Mesenteric fat pad (tissue), 1 donor: Measurements from ENCODE around the gene MYH8. TPM values are rescaled to one million over a fixed set of nuclear protein-coding genes. Genes with fewer than 3 reads are reported as not detected.

Experiments used
- DNase-seq: peaks from one replicate; pipeline ENCODE4 v3.0.0-alpha.2; 2020; ENCODE audit warnings: low spot score
- long read RNA-seq: library from polyadenylated mRNA; unstranded; transcript quantifications from one replicate; pipeline ENCODE4 v2.0.0, GENCODE V29; 2020
- total RNA-seq: library from RNA; stranded (reverse); fragmentation: NEBNext Ultra II Directional; extraction: Animal tissue kit (Norgen Biotek cat#: 25700); gene quantifications from one replicate; pipeline ENCODE4 v1.2.1, GENCODE V29; 2021
- donor health status: DM: yes; HTN: yes; CAD: no.

Gene MYH8
- total RNA-seq: not detected
- long read RNA-seq: 0 reads

DNA sequence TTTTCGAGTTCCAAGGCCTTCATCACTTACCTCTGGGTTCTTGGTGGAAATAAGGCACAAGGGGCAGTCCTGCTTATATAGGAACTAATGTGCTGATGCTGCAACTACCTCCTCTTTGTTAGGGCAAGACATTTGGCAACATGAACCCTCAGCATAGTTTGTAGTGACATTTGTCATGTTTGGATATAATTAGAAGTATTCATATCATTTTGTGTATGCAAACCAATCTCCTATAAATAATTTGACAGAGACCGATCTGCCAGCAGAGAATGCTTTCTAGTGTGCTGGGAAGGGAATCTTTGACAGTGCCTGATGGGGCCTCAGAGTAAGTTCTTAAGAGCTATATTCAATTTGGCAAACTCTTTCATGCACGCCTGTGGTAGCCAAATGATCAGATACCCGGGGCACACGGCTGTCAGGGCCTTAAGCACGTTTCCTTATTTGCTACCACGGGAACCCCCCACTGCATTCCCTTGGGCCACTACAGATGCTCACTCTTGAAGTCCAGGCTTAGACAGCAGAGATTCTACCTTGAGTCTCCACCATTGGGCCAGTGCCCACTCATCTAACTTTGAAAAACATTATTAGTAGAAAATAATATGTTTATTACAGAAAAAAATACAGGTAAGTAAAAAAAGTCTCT lies at the start of gene MYH8:
MYH8 (minus strand) TSS at position 51 of the 643 bp plus-strand sequence. CDS start 1,723 bp downstream, outside the sequence.
- DNase-seq: no peak

DNA sequence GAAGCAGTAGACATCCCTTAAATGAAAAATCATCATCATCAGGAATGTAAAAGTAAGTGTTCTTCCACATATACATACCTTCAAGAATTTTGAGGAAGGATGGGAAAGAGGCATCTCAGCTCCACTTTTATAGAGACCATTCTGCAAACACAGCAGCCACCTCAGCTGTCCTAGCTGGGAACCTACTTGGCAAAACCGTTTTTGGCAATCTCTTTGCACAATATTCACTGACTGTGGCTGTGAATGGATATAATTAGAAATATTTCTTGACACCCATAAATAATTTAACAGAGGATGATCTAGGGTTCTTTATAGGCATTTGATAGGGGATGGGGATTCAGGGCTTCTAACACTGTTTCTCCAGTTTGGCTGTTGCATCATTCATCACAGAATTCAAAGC lies 47.7 kb upstream of the MYH8 start, which contains the start of gene MYH4:
MYH4 (minus strand) TSS at position 101 of the 400 bp plus-strand sequence. CDS start 2,814 bp downstream, outside the sequence.
- DNase-seq: no peak

DNA sequence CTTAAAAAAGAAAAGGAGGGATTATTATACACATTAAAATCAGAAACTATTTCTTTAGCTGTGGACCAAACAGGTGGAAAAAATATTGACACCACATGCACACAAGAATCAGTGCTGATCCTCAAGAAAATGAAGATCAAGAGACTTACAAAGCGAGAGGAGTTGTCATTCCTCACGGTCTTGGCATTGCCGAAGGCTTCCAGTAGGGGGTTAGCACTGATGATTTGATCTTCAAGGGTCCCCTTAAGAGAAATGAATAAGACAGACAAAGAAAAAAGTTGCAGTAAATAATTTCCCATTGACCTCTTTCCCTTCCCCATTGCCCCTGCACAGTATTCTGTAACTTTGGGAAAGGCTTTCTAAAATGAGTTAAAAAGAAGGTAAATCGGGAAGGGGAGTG lies 41.7 kb upstream of the MYH8 start:
- no peak for DNase-seq

DNA sequence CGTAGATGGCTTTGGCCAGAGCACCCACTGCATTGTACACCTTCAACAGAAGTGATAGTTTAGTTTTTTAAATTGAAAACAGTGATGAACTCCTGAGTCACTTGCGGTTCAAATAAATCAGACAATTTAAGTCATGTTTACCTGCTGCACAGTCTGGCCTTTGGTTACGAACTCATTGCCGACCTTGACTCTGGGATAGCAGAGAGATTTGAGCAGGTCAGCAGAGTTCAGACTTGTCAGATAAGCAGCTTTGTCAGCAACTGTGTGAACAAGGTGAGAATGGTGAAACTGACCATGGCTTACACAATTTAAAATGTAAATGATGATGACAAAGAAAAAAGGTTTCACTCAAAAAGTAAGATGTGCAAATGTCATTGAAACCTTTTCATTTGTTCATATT lies 38.3 kb upstream of the MYH8 start:
- DNase-seq: no peak

DNA sequence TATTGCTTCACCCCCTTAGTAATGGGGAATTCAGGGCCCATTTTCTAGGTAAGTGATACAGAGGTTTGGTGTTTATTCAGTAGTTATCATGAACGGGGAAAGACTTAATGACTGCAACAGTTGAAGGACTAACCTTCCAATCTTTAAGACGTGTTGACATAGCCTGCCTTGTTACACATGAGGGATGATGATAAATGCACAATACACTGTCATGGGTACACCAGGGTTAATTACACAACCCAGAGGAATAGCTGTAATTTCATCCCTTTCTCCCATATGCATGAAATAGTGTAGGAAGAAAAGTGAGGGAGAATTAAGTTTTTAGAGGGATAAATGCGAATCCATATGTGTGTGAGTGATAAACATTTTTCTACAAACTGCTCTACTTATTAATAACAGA lies 37.0 kb upstream of the MYH8 start:
- DNase-seq: no peak

DNA sequence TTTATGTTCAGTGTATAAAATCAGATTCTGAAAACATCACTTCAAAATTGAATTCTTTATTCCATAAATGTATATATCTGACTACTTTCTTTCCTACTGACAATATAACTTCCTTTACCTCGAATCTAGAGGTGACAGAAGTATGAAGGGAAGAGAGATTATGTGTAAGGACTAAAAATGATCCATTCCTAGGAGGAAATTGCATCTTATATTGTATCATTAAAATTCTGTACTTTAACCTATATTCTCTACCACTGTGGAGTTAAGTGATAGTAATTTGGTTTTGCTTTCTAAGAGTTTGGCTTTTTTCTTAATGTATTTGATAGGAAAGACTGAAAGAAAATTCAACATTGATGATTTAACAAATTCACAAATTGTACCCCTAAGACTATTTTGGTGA lies 36.2 kb upstream of the MYH8 start:
- no peak for DNase-seq

DNA sequence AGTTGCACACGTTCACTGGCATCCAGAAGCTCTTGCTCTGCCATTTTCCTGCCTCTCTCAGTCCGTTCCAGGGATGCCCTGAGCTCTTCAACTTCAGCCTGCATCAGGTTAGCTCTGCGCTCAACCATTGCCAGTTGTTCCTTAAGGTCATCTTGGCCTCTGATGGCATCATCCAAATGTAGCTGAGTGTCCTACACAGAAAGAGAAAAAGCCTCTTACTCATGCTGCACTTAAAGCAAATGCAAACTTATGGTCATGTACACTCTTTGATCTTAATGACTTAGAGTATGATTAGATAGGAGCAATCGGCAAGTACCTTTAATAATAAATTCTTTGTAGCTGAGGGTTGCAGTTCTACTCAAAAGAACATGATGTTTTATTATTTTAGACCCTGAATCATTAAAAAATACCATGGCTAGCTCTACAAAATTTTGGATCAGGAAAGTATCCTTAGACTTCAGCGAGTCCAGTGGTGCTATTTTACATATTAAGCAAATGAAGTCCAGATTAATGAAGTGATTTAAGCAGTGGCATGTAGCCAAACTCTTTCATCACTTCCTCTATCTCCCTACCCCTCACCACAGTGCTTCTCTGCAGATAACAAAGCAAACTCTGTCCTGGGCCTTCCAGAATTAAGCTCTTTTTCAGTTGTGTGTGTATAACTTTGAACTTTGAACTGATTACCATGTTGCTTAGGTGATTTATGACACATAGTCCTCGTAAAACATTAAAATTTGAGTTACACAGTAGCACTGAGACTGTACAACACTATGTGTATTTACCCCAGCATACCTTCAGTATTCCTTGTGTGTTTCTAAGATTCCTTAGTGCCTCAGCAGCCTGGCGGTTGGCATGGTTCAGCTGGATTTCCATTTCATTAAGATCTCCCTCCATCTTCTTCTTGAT lies 25.5 kb upstream of the MYH8 start:
- no peak for DNase-seq

DNA sequence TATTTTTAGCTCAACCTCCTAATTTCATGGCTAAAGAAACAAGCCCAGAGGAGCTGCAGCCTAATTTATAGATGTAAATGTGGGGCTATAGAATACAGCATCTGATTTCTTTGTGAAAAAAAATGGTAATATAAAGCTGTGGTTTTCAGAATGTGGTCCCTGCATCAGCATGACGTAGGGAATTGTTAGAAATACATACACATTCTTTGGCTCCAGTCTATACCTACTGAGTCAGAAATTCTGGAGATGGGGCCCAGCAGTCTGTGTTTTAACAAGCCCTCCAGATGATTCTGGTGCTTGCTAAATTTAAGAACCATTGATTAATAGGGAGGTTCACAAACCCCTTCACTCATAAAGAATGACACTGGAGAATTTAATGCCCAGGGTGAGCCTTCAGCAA lies 18.1 kb upstream of the MYH8 start:
- no peak for DNase-seq

DNA sequence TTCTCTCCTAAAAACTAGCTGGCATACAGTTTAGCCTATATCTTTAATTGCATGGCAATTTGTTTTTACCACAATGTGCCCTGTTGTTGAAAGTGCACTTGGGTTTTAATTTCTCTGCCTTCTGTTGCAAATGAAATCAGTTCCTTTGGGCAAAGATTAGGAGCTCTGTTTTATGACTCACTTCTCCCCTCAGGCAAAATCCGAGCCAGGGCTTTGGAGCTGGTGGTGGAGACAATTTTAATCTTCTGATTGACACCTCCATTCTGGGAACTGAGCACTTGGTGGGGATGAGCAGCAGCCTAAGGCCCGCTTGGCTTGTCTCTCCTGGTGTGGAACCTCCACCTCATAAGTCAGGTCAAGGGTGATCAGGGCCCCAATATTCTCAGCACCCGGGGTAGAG lies 13.3 kb upstream of the MYH8 start:
- DNase-seq: no peak

DNA sequence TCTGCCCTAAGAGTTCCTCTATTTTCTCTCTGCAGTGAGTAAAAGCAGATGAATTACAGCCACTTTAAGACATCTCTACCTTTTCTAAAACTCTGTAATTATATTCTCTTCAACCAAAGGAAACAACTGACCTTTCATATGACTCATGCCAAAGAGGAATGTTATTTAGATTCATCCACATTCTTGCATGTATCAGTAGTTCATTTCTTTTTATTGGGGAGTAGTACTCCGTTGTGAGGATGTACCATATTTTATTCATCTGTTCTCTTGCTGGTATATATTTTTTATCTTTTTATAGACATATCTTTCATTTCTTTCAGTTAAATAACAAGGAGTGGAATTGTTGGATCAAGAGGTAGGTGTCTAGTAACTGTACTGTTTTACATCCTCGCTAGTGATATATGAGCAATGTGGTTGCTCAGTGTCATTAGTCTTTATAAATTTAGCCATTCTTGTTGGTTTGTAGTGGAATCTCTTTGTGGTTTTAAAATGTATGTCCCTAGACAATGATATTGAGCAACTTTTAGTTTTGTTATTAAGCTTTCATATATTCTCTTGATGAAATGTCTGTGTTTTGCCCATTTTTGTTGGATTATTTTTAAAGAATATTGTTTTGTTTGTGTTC lies 7.8 kb upstream of the MYH8 start:
- no peak for DNase-seq

DNA sequence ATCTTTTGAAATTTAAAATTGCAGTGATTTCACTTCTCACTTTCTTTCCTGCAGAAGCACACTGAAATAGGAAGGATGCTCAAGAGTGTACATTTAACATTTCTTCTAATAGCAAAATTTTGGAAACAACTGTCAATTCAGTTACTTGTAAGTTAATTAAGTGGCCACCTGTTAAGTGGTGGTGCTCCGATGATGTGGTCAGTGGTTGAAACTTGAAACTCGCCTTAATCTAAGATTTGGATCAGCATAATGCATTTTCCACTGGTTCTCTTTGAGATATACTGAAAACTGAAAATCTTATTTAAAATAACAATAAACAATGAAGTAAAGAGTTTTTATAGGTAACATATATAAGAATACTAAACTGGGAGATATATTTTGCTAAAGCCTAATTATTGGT lies 7.0 kb upstream of the MYH8 start:
- no peak for DNase-seq

DNA sequence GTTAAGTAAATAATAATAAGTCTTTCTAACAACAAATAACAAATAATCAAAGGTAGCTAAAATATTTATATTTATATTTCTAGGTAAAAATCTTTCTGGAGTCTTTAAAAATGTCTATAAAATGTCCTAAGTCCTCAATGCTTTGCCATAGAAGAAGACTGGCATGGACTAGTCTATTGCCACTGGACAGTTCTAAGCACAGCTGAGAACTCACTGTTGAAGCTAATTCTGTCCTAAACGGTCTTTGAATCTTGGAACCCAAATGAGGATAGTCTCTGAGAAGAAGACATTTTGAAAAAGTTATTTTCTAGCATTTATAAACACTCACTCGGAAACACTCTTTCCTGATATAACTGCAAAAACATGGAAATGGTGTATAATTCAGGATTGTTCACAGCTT lies 539 bp downstream of the MYH8 start:
- DNase-seq: no peak

DNA sequence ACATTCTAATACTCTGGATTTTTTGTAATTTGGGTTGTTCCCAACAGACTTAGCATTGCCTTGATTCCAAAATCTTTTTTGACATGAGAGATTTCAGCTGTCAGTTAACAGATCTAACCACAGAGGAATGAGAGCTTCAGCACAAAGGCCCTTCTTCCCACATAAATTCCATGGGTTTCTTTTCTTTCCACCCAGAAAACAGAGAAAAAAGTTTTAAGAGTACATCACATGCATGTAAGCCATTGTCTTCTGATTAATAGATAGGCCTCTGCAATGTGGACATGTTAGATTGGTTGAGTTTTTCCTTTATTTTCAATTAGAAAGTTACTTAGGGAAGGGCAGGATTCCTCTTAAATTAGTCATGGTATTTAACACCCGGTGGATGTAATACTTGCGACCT lies 939 bp downstream of the MYH8 start:
- DNase-seq: no peak

DNA sequence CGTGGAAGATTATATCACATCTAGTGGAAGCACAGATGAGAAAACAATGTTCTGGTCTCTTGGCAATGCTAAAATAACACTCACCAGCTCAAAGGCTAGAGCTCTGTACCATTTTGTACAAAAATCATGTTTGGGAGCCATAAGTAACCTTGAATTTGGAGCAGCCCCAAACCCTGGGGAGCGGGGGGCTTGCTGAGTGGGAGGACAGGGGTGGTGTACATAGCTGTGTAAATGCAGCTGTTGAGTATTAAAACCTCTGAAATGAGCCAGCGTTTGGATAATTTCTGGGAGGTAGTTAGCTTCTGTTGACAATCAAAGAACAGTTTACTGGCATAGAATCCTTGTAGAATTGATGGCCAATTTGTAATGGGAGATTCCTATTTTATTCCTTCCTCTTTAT lies 4.3 kb downstream of the MYH8 start:
- DNase-seq: no peak

DNA sequence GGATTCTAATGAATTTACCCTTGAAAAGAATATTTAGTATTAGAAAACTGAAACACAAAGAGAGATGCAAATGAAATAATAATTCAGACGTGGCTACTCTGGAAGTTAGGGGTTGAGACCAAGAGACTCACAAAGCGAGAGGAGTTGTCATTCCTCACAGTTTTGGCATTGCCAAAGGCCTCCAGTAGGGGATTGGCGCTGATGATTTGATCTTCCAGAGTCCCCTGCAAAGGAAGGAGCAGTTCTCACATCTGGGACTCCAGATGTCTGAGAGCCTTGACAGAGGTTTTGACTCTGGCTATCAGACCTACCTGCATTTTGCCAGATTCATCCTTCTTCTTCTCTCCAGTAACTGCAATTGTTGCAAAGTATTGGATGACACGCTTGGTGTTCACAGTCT lies 6.6 kb downstream of the MYH8 start:
- DNase-seq: no peak

DNA sequence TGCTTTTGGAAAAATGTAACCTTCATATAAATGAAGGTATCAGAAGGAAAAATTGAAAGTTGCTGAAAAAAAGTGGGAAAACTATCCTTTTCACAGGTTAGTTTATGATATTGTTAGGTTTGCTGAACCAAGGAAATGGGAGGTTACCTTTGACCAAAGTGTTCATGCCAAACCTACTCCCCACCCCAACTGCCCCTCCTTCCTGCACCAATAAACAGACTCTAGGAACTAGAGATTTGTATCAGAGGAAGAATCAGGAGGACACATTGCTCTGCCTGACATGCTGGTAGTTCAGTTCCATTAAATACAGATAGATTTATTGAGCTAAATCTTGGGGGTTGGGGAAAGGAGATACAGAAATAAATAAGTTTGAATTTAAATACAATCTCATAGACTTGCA lies 18.2 kb downstream of the MYH8 start:
- no peak for DNase-seq

DNA sequence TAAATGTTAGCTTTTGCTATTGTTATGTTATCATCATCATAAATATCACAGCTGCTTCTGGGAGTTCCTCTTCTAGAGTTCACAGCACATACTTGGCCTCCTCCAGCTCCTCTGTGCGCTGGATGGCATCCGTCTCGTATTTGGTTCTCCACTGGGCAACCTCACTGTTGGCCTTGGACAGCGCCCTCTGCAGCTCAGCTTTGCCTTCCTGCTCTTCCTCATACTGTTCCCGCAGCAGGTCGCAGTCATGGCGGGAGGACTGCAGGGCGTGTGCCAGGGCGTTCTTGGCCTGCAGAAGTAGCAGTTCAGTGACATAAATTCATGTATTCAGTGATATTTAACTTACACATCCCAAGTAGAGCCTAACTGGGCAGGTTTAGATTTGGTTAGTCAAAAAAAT lies 23.4 kb downstream of the MYH8 start:
- no peak for DNase-seq

DNA sequence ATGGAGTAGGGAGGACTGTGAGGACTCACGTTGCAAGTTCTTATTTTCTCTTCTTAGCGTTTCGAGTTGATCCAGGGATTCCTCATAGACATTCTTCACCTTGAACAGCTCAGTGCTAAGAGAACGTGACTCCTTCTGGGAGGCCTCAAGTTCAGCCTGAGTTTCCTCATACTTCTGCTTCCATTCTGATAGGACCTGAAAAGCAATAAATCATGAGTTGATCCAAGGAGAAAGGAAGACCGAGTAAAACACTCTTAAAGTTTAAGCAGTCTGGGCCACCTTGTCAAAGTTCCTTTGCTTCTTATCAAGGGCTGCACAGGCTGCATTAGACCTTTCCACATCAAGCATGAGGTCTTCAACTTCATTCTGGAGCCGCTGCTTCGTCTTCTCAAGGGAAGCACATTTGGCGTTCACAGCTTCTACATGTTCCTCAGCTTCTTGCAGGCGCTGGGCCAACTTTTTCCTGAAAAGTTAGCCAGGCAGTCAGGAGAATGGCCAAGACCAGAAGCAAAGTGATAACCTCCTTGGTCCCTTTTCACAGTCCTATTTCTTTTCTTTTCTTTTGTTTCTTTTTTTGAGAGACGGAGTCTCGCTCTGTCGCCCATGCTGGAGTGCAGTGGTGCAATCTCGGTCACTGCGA lies 25.1 kb downstream of the MYH8 start:
- no peak for DNase-seq

DNA sequence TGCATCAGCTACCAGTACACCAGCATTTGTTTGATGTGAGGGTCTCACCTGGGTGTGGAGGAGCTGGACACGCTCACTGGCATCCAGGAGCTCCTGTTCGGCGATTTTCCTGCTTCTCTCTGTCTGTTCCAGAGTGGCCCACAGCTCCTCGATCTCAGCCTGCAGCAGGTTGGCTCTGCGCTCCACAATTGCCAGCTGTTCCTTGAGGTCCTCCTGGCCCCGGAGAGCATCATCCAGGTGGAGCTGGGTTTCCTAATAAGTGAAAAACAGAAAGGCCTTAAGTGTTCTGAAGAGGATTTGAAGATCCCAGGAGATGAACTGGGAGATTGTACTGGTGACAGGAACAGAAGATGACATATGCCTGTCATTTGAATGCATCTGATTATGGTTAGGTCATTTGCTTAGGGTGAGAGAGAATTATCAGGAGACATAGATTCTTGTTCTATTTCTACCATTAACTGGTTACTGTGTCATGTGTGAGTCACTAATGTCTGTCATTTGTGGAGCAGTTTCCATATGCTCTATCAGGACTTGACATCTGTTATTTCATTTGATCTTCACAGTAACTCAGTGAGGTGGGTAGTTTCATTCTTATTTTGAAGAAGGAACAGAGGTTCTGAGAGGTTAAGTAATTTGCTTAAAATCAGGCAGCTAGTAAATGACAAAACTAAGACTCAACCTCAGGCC lies 27.4 kb downstream of the MYH8 start:
- no peak for DNase-seq

DNA sequence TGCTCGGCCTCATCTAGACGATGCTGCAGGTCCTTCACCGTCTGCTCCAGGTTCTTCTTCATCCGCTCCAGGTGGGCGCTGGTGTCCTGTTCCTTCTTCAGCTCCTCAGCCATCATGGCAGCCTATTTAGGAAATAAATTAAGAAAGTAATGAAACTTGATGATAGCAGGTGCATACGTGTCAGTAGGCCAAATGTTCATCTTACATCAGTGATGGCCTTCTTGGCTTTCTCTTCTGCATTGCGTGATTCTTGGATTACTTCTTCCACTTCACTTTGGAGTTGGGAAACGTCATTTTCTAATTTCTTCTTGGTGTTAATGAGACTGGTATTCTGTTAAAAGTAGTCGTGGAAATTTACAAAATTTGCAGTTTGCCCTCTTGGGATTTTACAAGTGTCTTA lies 28.9 kb downstream of the MYH8 start:
- DNase-seq: no peak

DNA sequence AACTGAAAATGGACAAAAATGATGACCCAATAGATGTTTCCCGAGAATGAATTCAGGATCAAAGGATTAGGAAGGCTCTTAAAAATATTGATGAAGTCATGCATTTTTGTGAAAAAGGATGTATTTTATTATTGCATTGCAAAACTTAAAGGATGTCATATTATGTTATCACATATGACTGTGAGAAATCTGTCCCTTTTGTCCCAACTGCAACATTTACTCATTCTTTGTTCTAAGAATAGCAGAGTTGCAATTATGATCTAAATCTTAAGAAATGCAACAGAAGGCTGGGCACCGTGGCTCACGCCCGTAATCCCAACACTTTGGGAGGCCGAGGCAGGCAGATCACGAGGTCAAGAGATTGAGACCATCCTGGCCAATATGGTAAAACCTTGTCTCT lies 35.9 kb downstream of the MYH8 start:
- DNase-seq: no peak
